Activated T-helper 2 cell treated with anti-CD3 and anti-CD28 coated beads, Interferon-gamma antibody, Interleukin-2, Interleukin-4, amounts not matched to agents 10 μg/mL and 5 μg/mL and 100 μg/mL, durations not matched to agents 14 hours and 24 hours and 36 hours (primary cell): Measurements from ENCODE around the gene PCDHA4. TPM values are rescaled to one million over a fixed set of nuclear protein-coding genes. Genes with fewer than 3 reads are reported as not detected.
"Not testable (repeated sequence)": the region's sequence is repeated elsewhere in the genome, so short reads cannot be mapped to it uniquely, and the experiment has no call there.

ENCODE experiments used
- DNase-seq: peaks from one replicate; pipeline ENCODE4 v3.0.0; 2021; ENCODE audit warnings: low spot score
- H3K27ac Mint-ChIP-seq: one replicate; pipeline ENCODE4 v1.8.0; 2021; ENCODE audit warnings: mixed read lengths
- H3K27me3 Mint-ChIP-seq: one replicate; pipeline ENCODE4 v1.8.0; 2021; ENCODE audit warnings: low read depth, mixed read lengths
- H3K36me3 Mint-ChIP-seq: one replicate; pipeline ENCODE4 v1.8.0; 2021; ENCODE audit warnings: low read depth, mixed read lengths
- H3K4me1 Mint-ChIP-seq: one replicate; pipeline ENCODE4 v1.8.0; 2021; ENCODE audit warnings: low read depth, mixed read lengths
- H3K4me3 Mint-ChIP-seq: one replicate; pipeline ENCODE4 v1.8.0; 2021; ENCODE audit warnings: low read depth, mild to moderate bottlenecking, moderate library complexity, mixed read lengths
- H3K9me3 Mint-ChIP-seq: one replicate; pipeline ENCODE4 v1.8.0; 2021; ENCODE audit warnings: mixed read lengths
- intact Hi-C: fragments of 100-400 bp; cut with micrococcal nuclease; formaldehyde crosslinking; loops from one replicate; pipeline ENCODE4 v1.15.1; 2023
- total RNA-seq: library from RNA; stranded (reverse); gene quantifications from 2 replicates; pipeline ENCODE4 v1.2.3, GENCODE V29; 2022

PCDHA4 gene
- total RNA-seq, 1 donor from 2014 or later = not detected

GRCh38 chr5:140796718-140797095 is 10.2 kb upstream of the PCDHA4 start:
- Mint-ChIP-seq H3K9me3 (peaks cover 34% of the 10 kb centered on the region), H3K27ac (no peak overlapping the region), H3K36me3 (no peaks in the 10 kb centered on the region), H3K4me3 (no peak overlapping the region), H3K27me3 (no peaks in the 10 kb centered on the region), H3K4me1 (no peaks in the 10 kb centered on the region)
- no peak for DNase-seq
- intact Hi-C loops = loop anchor here (10.0 kb wide), 1 partner anchor 58 kb away; the partner anchor contains the start of gene PCDHA10

- Mint-ChIP-seq H3K36me3 (no peaks in the 10 kb centered on the region), H3K27me3 (no peaks in the 10 kb centered on the region), H3K9me3 (peaks cover 35% of the 10 kb centered on the region), H3K27ac (no peak within 1 kb of the TSS), H3K4me1 (no peaks in the 10 kb centered on the region), H3K4me3 (no peak within 1 kb of the TSS)
- DNase-seq = no peak
- intact Hi-C loops = no loop called here
These were observed 5.9 kb upstream of the PCDHA4 start, which contains the start of gene PCDHA3 for GRCh38 chr5:140800816-140801493. Gene PCDHA3, plus strand, starts transcription at chr5:140801057.

- intact Hi-C loops = no loop called here
- Mint-ChIP-seq H3K4me3 (no peak overlapping the region), H3K27ac (no peak overlapping the region), H3K9me3 (peaks cover 35% of the 10 kb centered on the region), H3K4me1 (no peaks in the 10 kb centered on the region), H3K36me3 (no peaks in the 10 kb centered on the region), H3K27me3 (no peaks in the 10 kb centered on the region)
- no peak for DNase-seq
These were observed 5.4 kb upstream of the PCDHA4 start for GRCh38 chr5:140801494-140801841.

- H3K4me1 Mint-ChIP-seq, H3K27ac Mint-ChIP-seq, H3K36me3 Mint-ChIP-seq, H3K4me3 Mint-ChIP-seq, intact Hi-C loops, H3K27me3 Mint-ChIP-seq, DNase-seq: not testable (repeated sequence)
- H3K9me3 Mint-ChIP-seq = peaks cover 32% of the 10 kb centered on the region
These were observed 4.5 kb upstream of the PCDHA4 start for GRCh38 chr5:140802381-140802780.

GRCh38 chr5:140802781-140803271 is 4.0 kb upstream of the PCDHA4 start:
- Mint-ChIP-seq H3K9me3 (peaks cover 35% of the 10 kb centered on the region), H3K4me3 (no peak overlapping the region), H3K36me3 (no peaks in the 10 kb centered on the region), H3K27ac (no peak overlapping the region), H3K27me3 (no peaks in the 10 kb centered on the region), H3K4me1 (no peaks in the 10 kb centered on the region)
- intact Hi-C loops = no loop called here
- no peak for DNase-seq

- H3K27ac Mint-ChIP-seq, H3K27me3 Mint-ChIP-seq, H3K4me3 Mint-ChIP-seq, H3K36me3 Mint-ChIP-seq, intact Hi-C loops, H3K4me1 Mint-ChIP-seq, DNase-seq: not testable (repeated sequence)
- peaks cover 43% of the 10 kb centered on the region for H3K9me3 Mint-ChIP-seq
These were observed 1.5 kb downstream of the PCDHA4 start for GRCh38 chr5:140808241-140808888.

GRCh38 chr5:140808889-140809291 is 2.0 kb downstream of the PCDHA4 start:
- Mint-ChIP-seq H3K4me3 (no peak overlapping the region), H3K4me1 (no peaks in the 10 kb centered on the region), H3K9me3 (peaks cover 38% of the 10 kb centered on the region), H3K27ac (no peak overlapping the region), H3K27me3 (no peaks in the 10 kb centered on the region), H3K36me3 (no peaks in the 10 kb centered on the region)
- no peak for DNase-seq
- intact Hi-C loops = no loop called here

GRCh38 chr5:140821375-140822280 is 14.8 kb downstream of the PCDHA4 start, which contains the start of gene PCDHA5:
Gene PCDHA5, plus strand, starts transcription at chr5:140821613.
- DNase-seq = no peak
- H3K4me1 Mint-ChIP-seq = no peaks in the 10 kb centered on the region
- intact Hi-C loops = no loop called here
- H3K27ac Mint-ChIP-seq = no peak within 1 kb of the TSS
- peaks cover 20% of the 10 kb centered on the region for H3K9me3 Mint-ChIP-seq
- H3K36me3 Mint-ChIP-seq = no peaks in the 10 kb centered on the region
- H3K4me3 Mint-ChIP-seq = no peak within 1 kb of the TSS
- no peaks in the 10 kb centered on the region for H3K27me3 Mint-ChIP-seq

- Mint-ChIP-seq H3K27me3 (no peaks in the 10 kb centered on the region), H3K4me3 (no peak overlapping the region), H3K27ac (no peak overlapping the region), H3K36me3 (no peaks in the 10 kb centered on the region), H3K4me1 (no peaks in the 10 kb centered on the region), H3K9me3 (peaks cover 26% of the 10 kb centered on the region)
- intact Hi-C loops = no loop called here
- no peak for DNase-seq
These were observed 15.4 kb downstream of the PCDHA4 start for GRCh38 chr5:140822281-140822629.

- H3K4me1 Mint-ChIP-seq, H3K27me3 Mint-ChIP-seq, H3K27ac Mint-ChIP-seq, H3K36me3 Mint-ChIP-seq, H3K4me3 Mint-ChIP-seq, DNase-seq, intact Hi-C loops: not testable (repeated sequence)
- peaks cover 26% of the 10 kb centered on the region for H3K9me3 Mint-ChIP-seq
These were observed 16.1 kb downstream of the PCDHA4 start for GRCh38 chr5:140822969-140823368.

GRCh38 chr5:140823475-140823874 is 16.6 kb downstream of the PCDHA4 start:
- H3K36me3 Mint-ChIP-seq = no peaks in the 10 kb centered on the region
- H3K4me3 Mint-ChIP-seq = no peak overlapping the region
- no peak for DNase-seq
- intact Hi-C loops = no loop called here
- H3K27me3 Mint-ChIP-seq = no peaks in the 10 kb centered on the region
- H3K4me1 Mint-ChIP-seq = no peaks in the 10 kb centered on the region
- H3K27ac Mint-ChIP-seq = no peak overlapping the region
- peaks cover 30% of the 10 kb centered on the region for H3K9me3 Mint-ChIP-seq

GRCh38 chr5:140827704-140828361 is 21.0 kb downstream of the PCDHA4 start, which contains the start of gene PCDHA6:
Gene PCDHA6, plus strand, starts transcription at chr5:140827960. Its CDS starts 132 bp downstream, at chr5:140828092.
- DNase-seq = no peak
- Mint-ChIP-seq H3K4me3 (no peak within 1 kb of the TSS), H3K9me3 (peaks cover 38% of the 10 kb centered on the region), H3K27ac (no peak within 1 kb of the TSS), H3K4me1 (no peaks in the 10 kb centered on the region), H3K27me3 (no peaks in the 10 kb centered on the region), H3K36me3 (no peaks in the 10 kb centered on the region)
- intact Hi-C loops = no loop called here
